ENCODE results near the gene TMEM179.
"Not testable (repeated sequence)": the region's sequence is repeated elsewhere in the genome, so short reads cannot be mapped to it uniquely, and the experiment has no call there.

TMEM179 gene

GRCh38 chr14:104583424-104584306, 20.9 kb downstream of the TMEM179 start:
- Histone ChIP-seq H3K27ac (ENCODE audit: poor library complexity, severe bottlenecking) (no peak overlapping the region), H3K27me3 (ENCODE audit: insufficient read depth, poor library complexity, severe bottlenecking) (peaks cover 91% of the 10 kb centered on the region), H3K4me1 (ENCODE audit: insufficient read depth, poor library complexity, severe bottlenecking) (no peaks in the 10 kb centered on the region), H3K36me3 (ENCODE audit: low read depth) (no peaks in the 10 kb centered on the region), H3K9me3 (ENCODE audit: severe bottlenecking) (no peaks in the 10 kb centered on the region), H3K4me3 (ENCODE audit: severe bottlenecking) (no peak overlapping the region)
- DNase-seq (ENCODE audit: low spot score) (no peak), ATAC-seq (ENCODE audit: low read depth) (no peak)
- TF ChIP-seq, protein P1, sequence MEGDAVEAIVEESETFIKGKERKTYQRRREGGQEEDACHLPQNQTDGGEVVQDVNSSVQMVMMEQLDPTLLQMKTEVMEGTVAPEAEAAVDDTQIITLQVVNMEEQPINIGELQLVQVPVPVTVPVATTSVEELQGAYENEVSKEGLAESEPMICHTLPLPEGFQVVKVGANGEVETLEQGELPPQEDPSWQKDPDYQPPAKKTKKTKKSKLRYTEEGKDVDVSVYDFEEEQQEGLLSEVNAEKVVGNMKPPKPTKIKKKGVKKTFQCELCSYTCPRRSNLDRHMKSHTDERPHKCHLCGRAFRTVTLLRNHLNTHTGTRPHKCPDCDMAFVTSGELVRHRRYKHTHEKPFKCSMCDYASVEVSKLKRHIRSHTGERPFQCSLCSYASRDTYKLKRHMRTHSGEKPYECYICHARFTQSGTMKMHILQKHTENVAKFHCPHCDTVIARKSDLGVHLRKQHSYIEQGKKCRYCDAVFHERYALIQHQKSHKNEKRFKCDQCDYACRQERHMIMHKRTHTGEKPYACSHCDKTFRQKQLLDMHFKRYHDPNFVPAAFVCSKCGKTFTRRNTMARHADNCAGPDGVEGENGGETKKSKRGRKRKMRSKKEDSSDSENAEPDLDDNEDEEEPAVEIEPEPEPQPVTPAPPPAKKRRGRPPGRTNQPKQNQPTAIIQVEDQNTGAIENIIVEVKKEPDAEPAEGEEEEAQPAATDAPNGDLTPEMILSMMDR (IDR thresholded peaks at IDR 0.05; ENCODE audit: poor library complexity, severe bottlenecking), result no peak

GRCh38 chr14:104582662-104583061, 21.9 kb downstream of the TMEM179 start:
- Histone ChIP-seq H3K9me3 (ENCODE audit: severe bottlenecking) (no peaks in the 10 kb centered on the region), H3K27ac (ENCODE audit: poor library complexity, severe bottlenecking) (no peak overlapping the region), H3K36me3 (ENCODE audit: low read depth) (no peaks in the 10 kb centered on the region), H3K4me3 (ENCODE audit: severe bottlenecking) (no peak overlapping the region), H3K27me3 (ENCODE audit: insufficient read depth, poor library complexity, severe bottlenecking) (peaks cover 93% of the 10 kb centered on the region), H3K4me1 (ENCODE audit: insufficient read depth, poor library complexity, severe bottlenecking) (no peaks in the 10 kb centered on the region)
- ATAC-seq (ENCODE audit: low read depth) (no peak), DNase-seq (ENCODE audit: low spot score) (no peak)
- TF ChIP-seq, protein P1 (IDR thresholded peaks at IDR 0.05; ENCODE audit: poor library complexity, severe bottlenecking), result no peak

GRCh38 chr14:104582005-104582404, 22.6 kb downstream of the TMEM179 start:
- Histone ChIP-seq H3K4me3 (ENCODE audit: severe bottlenecking) (no peak overlapping the region), H3K9me3 (ENCODE audit: severe bottlenecking) (no peaks in the 10 kb centered on the region), H3K4me1 (ENCODE audit: insufficient read depth, poor library complexity, severe bottlenecking) (no peaks in the 10 kb centered on the region), H3K27me3 (ENCODE audit: insufficient read depth, poor library complexity, severe bottlenecking) (peaks cover 92% of the 10 kb centered on the region), H3K27ac (ENCODE audit: poor library complexity, severe bottlenecking) (no peak overlapping the region), H3K36me3 (ENCODE audit: low read depth) (no peaks in the 10 kb centered on the region)
- ATAC-seq (ENCODE audit: low read depth), result no peak
- no peak for DNase-seq (ENCODE audit: low spot score)
- TF ChIP-seq, protein P1 (IDR thresholded peaks at IDR 0.05; ENCODE audit: poor library complexity, severe bottlenecking), result no peak

DNA sequence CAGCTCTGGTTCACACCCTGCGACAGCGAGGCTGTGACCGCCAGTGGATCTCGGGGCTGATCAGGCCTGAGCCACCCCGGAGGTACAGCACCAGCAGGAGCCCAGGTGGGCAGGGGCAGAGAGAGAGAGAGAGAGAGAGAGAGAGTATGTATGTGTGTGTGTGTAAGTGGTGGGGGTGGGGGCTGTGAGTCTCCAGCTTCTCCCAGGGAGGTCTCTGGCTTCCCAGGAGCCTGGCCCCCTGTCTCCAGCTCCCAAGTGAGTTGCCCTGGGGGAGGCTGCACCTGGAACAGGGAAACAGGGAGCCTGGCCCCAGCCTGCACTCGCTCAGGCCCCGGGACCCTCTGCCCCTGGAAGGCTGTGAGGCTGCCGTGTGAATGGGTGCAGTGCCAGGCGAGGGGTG, 23.1 kb downstream of the TMEM179 start:
- TF ChIP-seq, protein P1 (IDR thresholded peaks at IDR 0.05; ENCODE audit: poor library complexity, severe bottlenecking), result no peak
- H3K4me3 ChIP-seq (ENCODE audit: severe bottlenecking), result no peak overlapping the region
- no peak for ATAC-seq (ENCODE audit: low read depth)
- H3K27ac ChIP-seq (ENCODE audit: poor library complexity, severe bottlenecking), result no peak overlapping the region
- H3K36me3 ChIP-seq (ENCODE audit: low read depth), result no peaks in the 10 kb centered on the region
- H3K9me3 ChIP-seq (ENCODE audit: severe bottlenecking), result no peaks in the 10 kb centered on the region
- no peak for DNase-seq (ENCODE audit: low spot score)
- no peaks in the 10 kb centered on the region for H3K4me1 ChIP-seq (ENCODE audit: insufficient read depth, poor library complexity, severe bottlenecking)
- H3K27me3 ChIP-seq (ENCODE audit: insufficient read depth, poor library complexity, severe bottlenecking), result peaks cover 88% of the 10 kb centered on the region

DNA sequence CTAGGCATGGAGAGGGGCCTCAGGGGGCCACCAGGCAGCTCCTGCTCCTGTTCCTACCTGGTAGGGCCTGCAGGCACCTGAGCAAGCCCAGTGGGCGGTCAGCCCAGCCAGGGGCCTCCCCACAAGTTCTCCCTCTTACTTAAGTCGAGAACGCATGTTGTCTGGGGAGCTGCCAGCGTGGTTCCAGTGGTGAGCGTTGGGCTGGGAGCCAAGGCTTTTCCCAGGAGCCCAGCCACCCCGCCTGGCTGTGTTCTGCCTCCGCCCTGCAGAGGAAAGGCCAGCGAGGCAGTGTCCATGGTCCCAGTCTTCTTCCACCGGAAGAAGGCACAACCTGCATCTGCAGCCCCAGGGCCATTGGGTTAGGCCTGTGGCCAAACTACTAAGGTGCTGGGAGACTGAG, 23.6 kb downstream of the TMEM179 start:
- DNase-seq (ENCODE audit: low spot score) (no peak), ATAC-seq (ENCODE audit: low read depth) (no peak)
- Histone ChIP-seq H3K9me3 (ENCODE audit: severe bottlenecking) (no peaks in the 10 kb centered on the region), H3K4me1 (ENCODE audit: insufficient read depth, poor library complexity, severe bottlenecking) (no peaks in the 10 kb centered on the region), H3K4me3 (ENCODE audit: severe bottlenecking) (no peak overlapping the region), H3K27ac (ENCODE audit: poor library complexity, severe bottlenecking) (no peak overlapping the region), H3K36me3 (ENCODE audit: low read depth) (no peaks in the 10 kb centered on the region), H3K27me3 (ENCODE audit: insufficient read depth, poor library complexity, severe bottlenecking) (peaks cover 86% of the 10 kb centered on the region)
- TF ChIP-seq, protein P1 (IDR thresholded peaks at IDR 0.05; ENCODE audit: poor library complexity, severe bottlenecking), result no peak

GRCh38 chr14:104579939-104580338, 24.6 kb downstream of the TMEM179 start:
- not testable (repeated sequence) for H3K9me3 ChIP-seq (ENCODE audit: severe bottlenecking); H3K4me1 ChIP-seq (ENCODE audit: insufficient read depth, poor library complexity, severe bottlenecking); H3K27ac ChIP-seq (ENCODE audit: poor library complexity, severe bottlenecking); DNase-seq (ENCODE audit: low spot score); H3K4me3 ChIP-seq (ENCODE audit: severe bottlenecking); H3K36me3 ChIP-seq (ENCODE audit: low read depth); ATAC-seq (ENCODE audit: low read depth)
- H3K27me3 ChIP-seq (ENCODE audit: insufficient read depth, poor library complexity, severe bottlenecking), result peaks cover 76% of the 10 kb centered on the region
